HS-27A (cell line): ENCODE data around the gene SMPX.

Source experiments
- DNase-seq: peaks from one replicate; pipeline ENCODE4 v3.0.0-alpha.2; 2012; ENCODE audit warnings: low read depth, missing footprints

SMPX gene

GRCh38 chrX:21656587-21657317, 101.2 kb downstream of the SMPX start:
- no peak for DNase-seq
